ENCODE data around the gene LAPTM5. TPM values are rescaled to one million over a fixed set of nuclear protein-coding genes. Genes with fewer than 3 reads are reported as not detected.

The LAPTM5 gene
- total RNA-seq, 1 experiment from 2014 or later, result 1.5 TPM

- ATAC-seq (no peak), DNase-seq (ENCODE audit: low read depth, low spot score) (no peak)
- BruUV-seq (replicated peaks), result no TSS peak
- intact Hi-C loops (cut with micrococcal nuclease), result no loop called here
- Histone ChIP-seq H3K9ac (ENCODE audit: low read length) (no peak overlapping the region), H3K79me2 (ENCODE audit: insufficient read depth, low read length) (no peaks in the 10 kb centered on the region), H3K9me3 (ENCODE audit: control insufficient read depth in 1 of 2, insufficient read depth in 1 of 2, low read depth in 1 of 2, low read length in 2 of 2) (no peaks in the 10 kb centered on the region), H2AFZ (ENCODE audit: low read depth, low read length, poor library complexity, severe bottlenecking) (no peak overlapping the region), H3K4me2 (ENCODE audit: low read length) (no peak overlapping the region), H3K4me1 (ENCODE audit: control insufficient read depth in 1 of 2, insufficient read depth in 2 of 2, low read length in 2 of 2) (no peaks in the 10 kb centered on the region), H3K27ac (ENCODE audit: low read depth, low read length) (no peak overlapping the region), H3K27me3 (ENCODE audit: insufficient read depth, low read length) (no peaks in the 10 kb centered on the region), H4K20me1 (ENCODE audit: insufficient read depth) (no peaks in the 10 kb centered on the region), H3K4me3 (replicated peaks in 1 of 2; ENCODE audit: low read depth in 1 of 2, low read length in 2 of 2) (no peak overlapping the region), H3K9me2 (ENCODE audit: insufficient read depth) (no peaks in the 10 kb centered on the region), H3K36me3 (ENCODE audit: control insufficient read depth in 1 of 2, insufficient read depth in 2 of 2, low read length in 2 of 2) (no peaks in the 10 kb centered on the region)
- TF ChIP-seq SIN3A (IDR thresholded peaks at IDR 0.05; ENCODE audit: low read depth) (no peak), CBX3 (IDR thresholded peaks at IDR 0.05; ENCODE audit: low read depth) (no peak), SRF (IDR thresholded peaks at IDR 0.05; ENCODE audit: low read depth) (no peak), EZH2phosphoT487 (IDR thresholded peaks at IDR 0.05; ENCODE audit: borderline replicate concordance) (no peak), REST (IDR thresholded peaks at IDR 0.05; ENCODE audit: low read depth) (no peak), CEBPB (IDR thresholded peaks at IDR 0.05; ENCODE audit: low read depth) (no peak), POLR2A (IDR thresholded peaks at IDR 0.05; ENCODE audit: borderline replicate concordance, extremely low read depth, insufficient read depth, insufficient read length) (no peak), EZH2 (IDR thresholded peaks at IDR 0.05) (no peak)
- ChIA-PET POLR2A (no interaction called here), CTCF (no interaction called here), RAD21 (ENCODE audit: low non-redundant PET in 1 of 2, low total read pairs in 2 of 2, uncharacterized antibody in 2 of 2, unreplicated experiment in 2 of 2) (no interaction called here)
These were observed 25.7 kb downstream of the LAPTM5 start for GRCh38 chr1:30731806-30732276.

All from HCT116 (cell line).